Omental fat pad (tissue), 4 donors: ENCODE results near the gene AADACL4. TPM values are rescaled to one million over a fixed set of nuclear protein-coding genes. Genes with fewer than 3 reads are reported as not detected.

Experiments
- ATAC-seq: fragments of 150-250 bp; one replicate; pipeline ENCODE4 v1.9.1; 2016; ENCODE audit warnings: mild to moderate bottlenecking, moderate library complexity; ENCODE audit not compliant: low FRiP score
- DNase-seq: peaks from one replicate; pipeline ENCODE4 v3.0.0-alpha.2; 2019; ENCODE audit warnings: low spot score
- total RNA-seq, 4 donors: library from RNA; depleted of rRNA; stranded (reverse); fragments of >200 nt; gene quantifications; one replicate each; pipeline ENCODE4 v1.1.0, GENCODE V29; 2016
- TF ChIP-seq, protein P1 (sequence below), 3 donors: fragments of 450-650 bp; IDR thresholded peaks; one replicate each; pipeline ENCODE4 v1.5.1; 2016 to 2017; ENCODE audit warnings: antibody characterized with exemption in 3 of 3, mild to moderate bottlenecking in 3 of 3, moderate library complexity in 2 of 3

AADACL4 gene
- total RNA-seq = under 1 TPM in 1 of 4 donors, not detected in 3; 0.28 TPM

DNA sequence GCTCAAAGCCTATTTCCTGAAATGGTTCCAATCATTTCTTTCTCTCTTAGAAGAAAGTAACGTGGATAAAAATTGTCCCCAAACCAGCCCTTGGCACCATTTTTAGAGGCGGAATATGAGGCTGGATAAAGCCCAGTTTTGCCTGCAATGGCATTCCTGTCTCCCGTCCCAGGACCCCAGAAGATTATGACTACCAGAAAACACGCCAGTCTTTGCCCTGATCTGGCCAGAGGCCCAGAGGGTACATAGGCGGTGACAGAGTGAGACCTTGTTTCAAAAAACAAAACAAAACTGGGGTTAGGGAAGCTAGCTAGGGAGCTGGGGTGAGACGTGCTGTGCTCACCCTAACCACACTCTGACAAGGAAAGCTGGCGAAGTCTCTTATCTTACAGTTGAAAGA is at the start of gene AADACL4:
Gene AADACL4 (plus strand): TSS at position 301 of the 400 bp plus-strand sequence. CDS start 462 bp downstream, outside the sequence.
- TF ChIP-seq, protein P1, sequence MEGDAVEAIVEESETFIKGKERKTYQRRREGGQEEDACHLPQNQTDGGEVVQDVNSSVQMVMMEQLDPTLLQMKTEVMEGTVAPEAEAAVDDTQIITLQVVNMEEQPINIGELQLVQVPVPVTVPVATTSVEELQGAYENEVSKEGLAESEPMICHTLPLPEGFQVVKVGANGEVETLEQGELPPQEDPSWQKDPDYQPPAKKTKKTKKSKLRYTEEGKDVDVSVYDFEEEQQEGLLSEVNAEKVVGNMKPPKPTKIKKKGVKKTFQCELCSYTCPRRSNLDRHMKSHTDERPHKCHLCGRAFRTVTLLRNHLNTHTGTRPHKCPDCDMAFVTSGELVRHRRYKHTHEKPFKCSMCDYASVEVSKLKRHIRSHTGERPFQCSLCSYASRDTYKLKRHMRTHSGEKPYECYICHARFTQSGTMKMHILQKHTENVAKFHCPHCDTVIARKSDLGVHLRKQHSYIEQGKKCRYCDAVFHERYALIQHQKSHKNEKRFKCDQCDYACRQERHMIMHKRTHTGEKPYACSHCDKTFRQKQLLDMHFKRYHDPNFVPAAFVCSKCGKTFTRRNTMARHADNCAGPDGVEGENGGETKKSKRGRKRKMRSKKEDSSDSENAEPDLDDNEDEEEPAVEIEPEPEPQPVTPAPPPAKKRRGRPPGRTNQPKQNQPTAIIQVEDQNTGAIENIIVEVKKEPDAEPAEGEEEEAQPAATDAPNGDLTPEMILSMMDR (IDR thresholded peaks at IDR 0.05) = no peak
- no peak for ATAC-seq
- DNase-seq = no peak

DNA sequence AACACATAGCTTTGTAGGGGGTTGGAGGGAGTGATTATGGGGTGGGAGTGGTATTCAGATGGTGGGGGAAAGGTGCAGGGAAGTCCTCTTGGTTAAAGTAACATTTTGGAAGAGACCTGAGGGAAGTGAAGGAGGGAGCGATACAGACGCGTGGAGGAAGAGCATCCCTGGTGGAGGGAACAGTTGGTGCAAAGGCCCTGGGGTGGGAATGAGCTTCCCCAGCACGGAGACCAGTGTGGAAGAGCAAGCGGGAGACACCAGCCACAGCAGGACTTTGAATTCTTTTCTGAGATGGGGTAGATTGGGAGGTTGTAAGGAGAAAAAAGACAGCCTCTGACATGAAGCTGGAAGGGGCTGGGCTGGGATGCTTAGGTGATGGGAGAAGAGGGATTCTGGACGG is 49.4 kb upstream of the AADACL4 start:
- no peak for DNase-seq
- TF ChIP-seq, protein P1 (IDR thresholded peaks at IDR 0.05) = no peak
- ATAC-seq = no peak

DNA sequence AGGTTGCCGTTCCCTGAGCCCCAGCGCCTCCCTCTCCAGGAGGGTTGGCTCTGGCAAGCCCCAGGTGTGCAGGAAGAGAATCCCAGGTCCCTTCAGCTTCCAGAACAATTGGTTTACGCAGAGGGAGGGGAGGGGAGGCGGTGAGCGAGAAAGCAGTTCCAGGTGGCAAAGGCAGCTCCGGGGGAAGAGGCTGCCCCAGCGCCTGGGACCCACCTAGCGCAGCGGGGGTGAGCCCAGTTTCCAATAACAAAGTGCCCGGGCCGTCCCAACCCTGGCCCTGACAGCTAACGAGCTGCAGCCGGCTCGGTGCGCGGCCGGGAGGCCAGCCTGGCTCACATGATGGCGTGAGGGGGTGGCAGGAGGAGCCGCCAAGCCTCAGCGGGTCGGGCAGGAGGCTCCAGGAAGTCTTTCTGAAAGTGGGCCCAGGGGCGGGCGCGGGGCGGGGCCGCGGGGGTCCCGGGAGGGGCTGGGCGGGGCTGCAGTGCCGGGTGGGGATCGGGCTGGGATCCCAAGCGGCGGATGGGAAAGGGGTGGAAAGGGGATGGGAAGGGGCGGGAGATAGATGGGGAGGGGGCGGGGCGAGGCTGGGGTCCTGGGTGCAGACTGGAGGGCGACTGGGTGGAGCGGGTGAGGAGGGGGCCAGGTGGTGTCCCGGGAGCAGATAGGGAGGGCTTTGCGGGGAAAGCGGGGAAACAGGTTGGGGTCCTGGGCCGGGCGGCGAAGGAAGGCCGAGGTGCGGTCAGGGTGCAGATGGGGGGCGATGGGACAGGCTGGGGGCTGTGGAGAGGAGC is 48.7 kb upstream of the AADACL4 start:
- TF ChIP-seq, protein P1 (IDR thresholded peaks at IDR 0.05) = no peak
- DNase-seq = no peak
- no peak for ATAC-seq

DNA sequence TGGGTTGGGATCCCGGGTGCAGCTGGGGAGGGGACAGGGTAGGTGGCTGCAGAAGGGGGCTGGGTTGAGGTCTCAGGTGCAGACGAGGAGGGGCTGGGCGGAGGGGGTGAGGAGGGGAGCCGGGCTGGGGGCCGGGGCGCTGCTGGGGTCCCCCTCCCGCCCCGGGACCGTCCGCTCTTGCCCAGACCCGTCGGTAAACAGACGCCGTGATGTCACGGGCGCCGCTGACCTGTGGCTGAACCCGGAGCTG is 48.2 kb upstream of the AADACL4 start:
- TF ChIP-seq, protein P1 (IDR thresholded peaks at IDR 0.05) = no peak
- ATAC-seq (peak; percentile 0), DNase-seq (no peak)

DNA sequence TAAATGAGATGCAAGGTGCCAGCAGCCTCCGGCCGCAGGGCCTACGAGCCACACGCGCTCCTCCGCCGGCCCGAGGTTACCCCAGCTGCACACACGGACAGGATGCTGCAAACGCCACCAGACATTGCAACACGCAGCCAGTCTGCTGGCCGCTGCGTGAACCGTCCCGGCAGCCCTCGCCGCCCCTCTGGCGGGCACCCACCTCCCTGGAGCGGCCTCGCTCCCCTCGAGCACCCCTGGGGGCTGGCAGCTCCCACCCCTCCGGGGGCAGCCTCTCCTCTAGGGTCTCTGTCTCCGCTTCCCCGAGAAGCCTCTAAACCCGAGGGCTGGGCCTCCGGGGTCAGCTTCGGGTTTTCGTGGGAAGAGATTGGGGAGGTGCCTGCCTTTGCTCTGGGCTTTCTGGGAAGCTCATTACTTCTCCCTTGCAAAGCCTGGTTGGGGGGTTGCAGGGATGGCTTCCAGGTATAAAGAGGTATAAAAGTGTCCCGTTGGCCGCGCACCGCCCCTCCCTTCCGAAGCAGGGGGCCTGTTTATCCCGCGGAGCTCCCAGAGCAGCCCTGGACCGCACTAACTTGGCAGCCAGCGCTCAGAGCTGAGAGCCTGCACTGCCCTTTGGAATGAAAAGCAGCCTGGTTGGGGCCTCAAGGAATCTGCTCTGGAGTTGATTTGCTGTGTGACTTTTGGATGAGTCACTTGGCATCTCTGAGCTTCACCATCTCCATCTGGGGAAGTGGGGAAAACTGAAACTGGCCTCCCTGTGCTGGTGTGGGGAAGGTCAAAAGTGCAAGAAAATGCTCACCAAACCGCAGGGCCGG is 47.7 kb upstream of the AADACL4 start:
- peak; percentile 76 for ATAC-seq
- DNase-seq = no peak
- TF ChIP-seq, protein P1 (IDR thresholded peaks at IDR 0.05) = no peak

DNA sequence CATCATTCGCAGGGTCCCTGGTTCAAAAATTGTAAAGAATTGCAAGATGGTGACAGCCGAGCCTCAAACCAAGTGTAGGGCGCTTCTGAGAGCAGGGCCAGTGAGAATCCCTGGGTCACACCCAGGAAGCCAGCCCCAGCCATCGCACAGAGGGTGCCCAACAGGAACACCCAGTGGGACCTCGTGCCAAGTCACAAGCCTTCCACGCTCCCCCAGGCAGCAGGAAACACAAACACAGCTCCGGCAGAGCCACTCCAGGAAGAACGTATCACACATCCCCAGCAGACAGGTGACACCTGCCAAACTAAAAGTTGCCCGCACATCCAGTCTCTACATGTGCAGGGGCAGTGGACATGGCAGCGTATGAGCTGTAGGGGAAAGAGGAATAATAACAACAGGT is 46.1 kb upstream of the AADACL4 start:
- no peak for DNase-seq
- TF ChIP-seq, protein P1 (IDR thresholded peaks at IDR 0.05) = no peak
- ATAC-seq = no peak
